HG02678 (cell line): Measurements from ENCODE around the gene RIN3.

ENCODE experiments used
- ATAC-seq: cut with Tn5 transposase; IDR thresholded peaks from one replicate; pipeline ENCODE4 v1.9.1; 2021; ENCODE audit warnings: mild to moderate bottlenecking, moderate library complexity; ENCODE audit not compliant: unreplicated experiment

RIN3 gene

DNA sequence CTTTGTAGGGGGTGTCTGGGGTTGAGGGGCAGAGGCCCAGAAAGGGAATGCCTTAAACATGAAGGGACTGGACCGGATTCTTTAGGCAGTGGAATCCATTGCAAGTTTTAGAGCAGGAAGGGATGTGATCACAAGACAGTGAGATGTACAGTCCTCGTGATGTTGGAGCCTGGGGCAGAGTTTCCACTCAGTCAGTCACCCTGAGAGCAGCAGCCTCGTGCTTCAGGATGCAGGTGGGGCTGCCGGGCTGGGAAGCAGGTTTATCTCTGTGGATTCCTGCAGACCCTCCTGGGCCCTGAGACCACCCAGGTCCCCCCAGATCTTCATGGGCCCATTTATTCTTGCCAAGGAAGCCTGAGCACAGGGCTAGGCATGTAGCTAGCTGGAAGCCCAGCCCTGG is 38.5 kb downstream of the RIN3 start:
- ATAC-seq, result no peak

DNA sequence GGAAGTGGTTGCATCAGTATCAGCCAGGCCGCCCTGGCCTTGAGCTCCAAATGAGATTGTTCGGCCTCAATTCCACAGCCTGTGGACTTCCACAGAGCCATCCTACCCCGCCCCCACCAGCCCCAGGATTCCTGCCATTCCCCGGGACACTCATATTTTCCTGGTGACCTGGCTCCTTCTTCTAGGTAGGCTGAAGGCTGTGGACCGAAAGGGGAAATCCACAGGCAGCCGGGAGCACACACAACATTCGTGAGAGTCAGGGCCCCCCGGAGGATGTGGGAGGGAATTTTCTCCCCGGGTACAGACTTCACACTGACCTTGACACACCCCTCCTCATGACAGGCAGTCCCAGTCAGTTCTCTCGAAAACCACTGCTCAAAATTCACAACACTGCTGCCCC is 39.9 kb downstream of the RIN3 start:
- no peak for ATAC-seq

GRCh38 chr14:92555465-92556111 is 42.0 kb downstream of the RIN3 start:
- ATAC-seq, result no peak

GRCh38 chr14:92556255-92556741 is 42.7 kb downstream of the RIN3 start:
- no peak for ATAC-seq

DNA sequence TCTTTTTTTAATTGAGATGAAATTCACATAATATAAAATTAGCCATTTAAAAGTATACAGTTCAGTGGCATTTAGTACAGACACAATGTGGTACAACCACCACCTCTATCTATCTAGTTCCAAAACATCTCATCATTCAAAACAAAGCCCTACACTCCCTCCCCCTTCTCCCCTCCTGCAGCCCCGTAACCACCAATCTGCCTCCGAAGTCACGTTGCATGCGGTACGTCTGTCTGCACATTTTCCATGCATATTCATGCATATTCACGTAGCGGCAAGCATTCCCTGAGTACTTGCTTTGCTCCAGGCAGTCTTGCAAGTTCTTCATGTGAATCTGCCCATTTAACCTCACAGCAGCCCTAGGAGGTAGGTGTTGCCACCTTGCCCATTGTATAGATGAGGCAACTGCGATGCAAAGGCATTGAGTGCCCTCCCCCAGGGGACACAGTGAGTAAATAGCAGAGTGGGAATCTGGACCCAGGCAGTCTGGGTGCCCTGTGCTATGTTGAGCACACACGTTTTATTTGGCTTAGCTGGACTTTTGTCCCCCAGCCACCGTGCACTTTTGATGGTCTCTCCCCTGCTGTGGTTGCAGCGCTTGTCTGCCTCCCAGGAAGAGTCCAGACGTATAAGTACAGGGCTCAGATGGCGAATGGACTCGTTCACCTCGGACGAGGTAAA is 43.4 kb downstream of the RIN3 start:
- no peak for ATAC-seq

DNA sequence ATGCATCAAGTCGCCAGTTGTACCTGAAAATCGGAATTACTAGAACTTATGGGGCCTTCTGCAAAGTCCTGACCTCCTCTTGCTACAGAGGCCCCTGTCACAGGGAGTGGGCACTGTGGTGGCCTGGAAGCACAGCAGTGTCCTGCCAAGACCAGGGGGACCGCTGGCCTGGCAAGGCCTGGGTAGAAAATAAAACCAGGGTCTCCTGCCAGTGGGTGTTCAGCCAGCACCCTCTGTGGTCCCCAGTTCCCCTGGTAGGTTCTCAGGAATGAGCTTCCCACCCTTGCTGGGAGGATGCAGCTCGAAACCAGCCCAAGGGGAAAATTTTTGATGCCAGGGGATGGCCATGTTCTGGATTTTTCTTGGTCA is 43.9 kb downstream of the RIN3 start:
- ATAC-seq, result no peak

- ATAC-seq, result no peak
Observed at GRCh38 chr14:92558319-92558718, 44.7 kb downstream of the RIN3 start.

DNA sequence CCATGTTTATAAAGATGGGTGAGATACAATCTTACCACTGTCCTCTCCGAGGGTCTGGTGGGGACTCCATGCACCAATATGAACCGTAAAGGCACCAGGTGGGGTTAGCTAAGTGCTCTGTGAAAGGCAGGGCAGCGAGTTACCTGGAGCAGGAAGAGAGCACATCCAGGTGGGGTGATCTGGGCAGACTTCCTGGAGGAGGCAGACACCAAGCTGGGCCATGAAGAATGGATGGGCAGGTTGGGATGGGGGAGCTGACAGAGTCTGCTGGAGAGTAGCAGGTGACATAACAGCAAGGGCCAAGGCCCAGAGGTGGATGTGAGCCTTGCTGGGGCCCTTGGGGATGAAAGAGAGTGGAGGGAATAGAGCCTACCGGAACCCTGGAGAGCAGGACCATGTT is 45.9 kb downstream of the RIN3 start:
- no peak for ATAC-seq

DNA sequence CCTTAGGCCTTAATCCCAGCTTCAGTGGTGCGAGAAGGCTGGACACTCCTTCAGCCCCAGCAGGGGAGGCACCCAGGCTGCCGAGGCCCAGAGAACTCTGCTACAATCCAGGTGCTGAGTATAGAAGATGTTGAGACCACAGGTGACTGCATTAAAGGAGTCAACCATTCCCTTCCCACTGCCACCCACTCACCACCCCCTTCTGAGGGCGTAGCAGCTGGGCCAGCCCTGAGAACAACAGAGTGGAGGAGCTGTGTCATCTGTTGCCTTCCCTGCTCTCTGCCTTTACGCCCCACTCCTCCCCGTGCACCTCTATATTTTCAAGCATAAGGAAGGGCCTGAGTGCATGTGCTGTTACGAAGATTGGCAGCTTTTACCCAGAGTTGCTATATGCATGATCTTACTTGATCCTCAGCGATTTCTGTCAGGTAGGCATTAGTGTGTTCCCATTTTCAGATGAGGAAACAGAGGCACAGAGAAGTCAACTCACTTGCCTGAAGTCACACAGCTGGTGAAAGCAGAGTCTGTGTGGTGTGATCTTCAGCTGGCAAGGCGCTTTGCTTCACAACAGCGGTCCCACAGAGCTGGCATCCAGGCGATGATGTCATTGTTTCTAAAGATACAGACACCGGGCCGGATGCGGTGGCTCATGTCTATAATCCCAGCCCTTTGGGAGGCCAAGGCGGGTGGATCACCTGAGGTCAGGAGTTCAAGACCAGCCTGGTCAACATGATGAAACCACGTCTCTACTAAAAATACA is 46.7 kb downstream of the RIN3 start:
- no peak for ATAC-seq

GRCh38 chr14:92561906-92562479 is 48.4 kb downstream of the RIN3 start:
- no peak for ATAC-seq

DNA sequence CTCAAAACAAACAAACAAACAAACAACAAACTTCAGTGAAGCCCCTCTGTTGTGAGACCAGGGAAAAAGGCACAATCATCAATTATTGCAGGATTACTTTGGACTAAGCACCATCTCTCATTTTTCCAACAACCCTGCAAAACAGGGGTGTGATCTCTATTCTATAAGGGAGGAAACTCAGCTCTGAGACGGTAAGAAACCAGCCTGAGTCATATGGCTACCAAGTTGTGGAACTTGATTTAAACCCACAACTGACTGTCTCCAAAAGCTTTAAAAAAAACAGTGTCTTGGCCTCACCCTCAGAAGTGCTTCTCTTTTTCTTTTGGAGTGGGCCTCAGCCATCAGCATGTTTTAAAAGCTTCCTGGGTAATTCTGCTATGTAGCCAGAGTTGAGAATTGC is 49.8 kb downstream of the RIN3 start:
- ATAC-seq, result peak; percentile 89

DNA sequence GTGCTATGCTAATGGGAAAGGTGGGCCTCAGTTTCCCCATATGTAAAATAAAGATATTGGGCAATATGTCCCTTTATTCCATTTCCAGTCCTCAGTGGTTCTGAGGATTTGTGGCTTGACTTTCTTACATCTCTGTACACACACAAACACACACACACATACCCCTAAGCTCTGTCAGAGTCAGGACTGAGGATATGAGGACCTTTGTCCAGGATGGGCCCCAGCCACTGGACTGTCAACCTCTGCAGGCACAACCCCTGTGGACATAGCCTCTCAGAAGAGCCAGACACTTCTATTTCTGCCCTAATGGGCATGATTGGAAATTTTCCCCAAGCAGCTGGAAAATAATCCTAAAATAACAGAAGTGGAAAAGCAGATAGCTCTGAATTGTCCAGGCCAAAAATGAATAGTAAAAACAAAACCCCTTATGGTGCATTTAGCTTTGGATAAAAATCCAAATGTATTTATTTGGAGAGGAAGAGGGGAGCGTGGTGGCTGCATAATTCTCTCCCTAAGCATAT is 50.2 kb downstream of the RIN3 start:
- no peak for ATAC-seq

DNA sequence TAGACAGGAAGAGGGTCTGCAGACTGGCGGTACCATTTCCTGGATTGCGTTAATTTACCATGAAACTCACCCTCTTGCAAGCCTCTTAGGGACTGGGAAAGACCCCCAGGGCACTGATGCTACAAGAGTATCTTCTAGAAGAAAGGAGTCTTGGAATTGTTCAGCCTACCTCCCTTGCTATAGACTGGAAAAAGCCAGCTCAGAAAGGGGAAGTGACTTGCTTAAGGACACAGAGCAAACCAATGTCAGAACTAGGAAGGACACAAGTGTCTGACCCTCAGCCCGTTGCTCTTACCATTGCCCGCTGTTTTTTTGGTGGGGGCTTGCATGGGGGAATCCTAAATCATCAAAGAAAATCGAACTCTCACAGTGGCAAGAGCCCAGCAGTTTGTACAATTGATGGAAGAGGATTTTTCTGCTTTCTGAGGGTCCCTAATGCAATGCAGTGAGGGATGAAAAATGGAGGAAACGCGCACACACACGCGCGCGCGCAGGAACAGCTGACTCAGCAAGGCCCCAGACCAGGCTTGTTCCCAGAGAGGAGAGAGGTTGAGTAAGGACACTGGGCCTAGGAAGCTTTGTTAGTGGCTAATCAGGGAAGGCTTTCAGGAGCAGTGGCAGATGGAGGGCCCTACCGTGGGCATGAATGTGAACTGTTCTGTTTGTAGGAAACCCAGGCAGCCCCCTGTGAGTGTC is 50.9 kb downstream of the RIN3 start:
- ATAC-seq, result no peak

GRCh38 chr14:92565040-92565717 is 51.6 kb downstream of the RIN3 start:
- ATAC-seq, result no peak

GRCh38 chr14:92565718-92566115 is 52.1 kb downstream of the RIN3 start:
- no peak for ATAC-seq

GRCh38 chr14:92567173-92567725 is 53.7 kb downstream of the RIN3 start:
- ATAC-seq, result no peak

DNA sequence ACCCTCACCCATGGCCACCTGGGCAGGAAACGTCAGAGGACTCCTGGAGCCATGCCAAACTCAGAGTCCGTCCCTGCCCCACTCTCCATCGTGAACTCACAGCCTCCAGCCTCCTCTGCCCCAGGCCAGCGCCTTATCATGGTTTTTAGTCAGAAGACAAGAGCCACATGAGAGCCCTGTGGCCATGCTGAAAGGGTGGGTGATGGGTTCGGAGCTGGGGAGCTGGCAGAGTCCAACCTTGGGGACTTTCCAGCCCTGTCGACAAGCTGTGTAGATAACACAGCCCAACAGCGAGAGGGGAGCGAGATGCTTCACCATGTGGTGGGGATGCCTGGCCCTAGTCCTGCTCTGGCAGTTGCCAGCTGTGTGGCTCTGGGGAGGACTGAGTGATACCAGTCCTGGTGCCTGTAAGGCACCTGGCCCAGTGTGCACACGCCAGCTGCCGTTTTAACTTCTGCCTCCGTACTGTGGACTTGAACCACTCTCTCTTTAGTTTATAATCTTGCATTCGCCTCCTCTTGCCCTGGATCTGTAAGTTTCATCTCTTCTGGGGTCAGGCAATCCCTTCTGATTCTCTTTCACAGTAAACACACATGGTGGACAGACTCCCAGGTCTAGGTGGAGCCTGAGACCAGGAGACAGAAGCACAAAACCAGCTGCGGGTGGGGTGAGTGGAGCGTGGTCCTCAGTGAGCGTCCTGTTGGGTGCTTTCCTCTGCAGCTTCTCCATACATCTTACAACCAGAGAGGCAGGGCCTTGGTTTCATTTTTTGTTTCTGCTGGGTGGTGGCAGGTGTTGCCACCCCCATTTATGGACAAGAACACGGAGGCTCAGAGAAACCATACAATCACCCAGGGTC is 55.3 kb downstream of the RIN3 start:
- ATAC-seq, result peak; percentile 77

DNA sequence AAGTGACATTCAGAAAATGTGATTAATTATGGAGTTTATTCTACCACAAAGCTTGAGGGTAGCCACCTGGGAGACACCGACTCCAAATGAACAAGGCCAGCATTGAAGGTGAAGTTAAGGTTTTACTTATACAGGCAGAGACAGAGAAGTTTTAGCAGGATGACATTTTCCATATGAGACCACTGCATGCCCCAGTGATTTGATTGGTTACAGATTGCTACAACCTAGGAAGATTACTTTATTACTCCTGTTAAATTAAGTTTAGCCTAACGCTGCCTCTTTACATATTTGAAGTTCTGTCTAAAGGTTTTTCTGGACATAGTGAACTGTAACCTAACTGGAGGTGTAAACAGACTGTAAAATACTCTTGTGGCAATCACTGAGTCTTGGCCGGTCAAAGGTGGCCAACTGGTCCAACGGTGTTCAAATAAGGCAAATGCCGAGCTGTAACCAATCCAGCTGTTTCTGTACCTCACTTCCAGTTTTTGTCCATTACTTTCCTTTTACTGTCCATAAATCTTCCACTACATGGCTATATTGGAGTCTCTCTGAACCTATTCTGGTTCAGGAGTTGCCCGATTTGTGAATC is 57.2 kb downstream of the RIN3 start:
- no peak for ATAC-seq

GRCh38 chr14:92572050-92572449 is 58.5 kb downstream of the RIN3 start:
- ATAC-seq, result no peak
